COLO829 (cell line): Measurements from ENCODE around the gene B3GNT9.

ENCODE experiments used
- DNase-seq: peaks from one replicate; pipeline ENCODE4 v3.0.0; 2012; ENCODE audit warnings: low spot score

Gene B3GNT9

DNA sequence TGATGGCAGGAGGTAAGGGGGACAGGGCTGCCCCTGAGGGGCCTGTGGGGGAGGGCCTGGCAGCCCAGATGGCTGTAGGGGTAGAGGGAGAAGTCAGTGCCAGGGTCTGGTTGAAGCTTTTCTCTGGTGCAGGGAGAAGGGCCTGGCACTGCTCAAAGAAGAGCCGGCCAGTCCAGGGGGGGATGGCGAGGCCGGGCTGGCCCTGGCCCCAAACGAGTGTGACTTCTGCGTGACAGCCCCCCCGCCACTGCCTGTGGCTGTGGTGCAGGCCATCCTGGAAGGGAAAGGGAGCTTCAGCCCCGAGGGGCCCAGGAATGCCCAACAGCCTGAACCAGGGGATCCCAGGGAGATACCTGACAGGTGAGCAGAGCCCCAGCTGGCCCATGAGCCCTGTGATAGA is 16.8 kb upstream of the B3GNT9 start:
- DNase-seq, result no peak

DNA sequence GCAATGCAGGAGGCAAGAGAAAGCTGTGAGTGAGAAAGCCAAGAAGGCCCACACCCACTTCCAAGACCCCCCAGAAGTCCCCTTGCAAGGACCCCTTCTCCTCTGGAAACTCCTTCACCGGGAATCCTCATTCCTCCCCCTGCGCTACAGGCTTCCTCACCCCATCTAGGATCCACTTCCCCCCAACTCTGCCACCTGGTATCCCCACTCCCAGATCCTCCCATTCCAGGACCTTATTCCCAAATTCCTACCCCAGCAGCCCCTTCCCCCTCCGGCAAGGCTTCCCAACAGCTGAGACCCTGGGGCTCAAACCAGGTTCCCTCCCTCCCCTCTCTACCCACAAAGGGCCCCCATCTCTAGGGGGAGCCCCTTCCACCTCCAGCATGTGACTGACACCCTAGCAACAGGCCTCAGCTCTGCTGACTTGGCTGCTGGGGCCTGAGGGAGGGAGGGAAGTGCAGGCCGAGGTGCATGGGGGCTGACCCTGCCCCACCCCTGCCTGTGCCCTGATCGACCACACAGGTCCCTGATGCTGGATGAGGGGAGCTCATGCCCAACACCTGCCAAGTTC is 15.9 kb upstream of the B3GNT9 start:
- DNase-seq, result no peak

DNA sequence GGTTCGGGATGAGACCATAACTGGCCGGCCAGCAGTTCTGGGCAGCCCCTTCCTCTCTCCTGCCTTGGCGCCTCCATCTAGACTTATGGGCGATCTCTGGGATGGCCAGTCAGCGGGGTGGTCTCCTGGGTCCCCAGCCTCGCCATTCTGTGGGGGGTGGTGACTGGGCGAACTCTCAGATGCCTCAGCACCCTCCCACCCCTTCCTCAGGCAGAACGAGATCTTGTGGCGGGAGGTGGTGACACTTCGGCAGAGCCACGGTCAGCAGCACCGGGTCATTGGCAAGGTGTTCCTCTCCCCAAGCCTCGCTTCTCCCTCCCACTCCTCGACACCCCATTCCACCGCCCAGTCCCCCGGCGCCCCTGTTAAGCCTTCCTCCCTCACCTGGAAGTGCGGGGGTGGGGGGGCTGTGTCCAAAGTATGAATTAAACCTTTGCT is 15.3 kb upstream of the B3GNT9 start:
- DNase-seq, result no peak

DNA sequence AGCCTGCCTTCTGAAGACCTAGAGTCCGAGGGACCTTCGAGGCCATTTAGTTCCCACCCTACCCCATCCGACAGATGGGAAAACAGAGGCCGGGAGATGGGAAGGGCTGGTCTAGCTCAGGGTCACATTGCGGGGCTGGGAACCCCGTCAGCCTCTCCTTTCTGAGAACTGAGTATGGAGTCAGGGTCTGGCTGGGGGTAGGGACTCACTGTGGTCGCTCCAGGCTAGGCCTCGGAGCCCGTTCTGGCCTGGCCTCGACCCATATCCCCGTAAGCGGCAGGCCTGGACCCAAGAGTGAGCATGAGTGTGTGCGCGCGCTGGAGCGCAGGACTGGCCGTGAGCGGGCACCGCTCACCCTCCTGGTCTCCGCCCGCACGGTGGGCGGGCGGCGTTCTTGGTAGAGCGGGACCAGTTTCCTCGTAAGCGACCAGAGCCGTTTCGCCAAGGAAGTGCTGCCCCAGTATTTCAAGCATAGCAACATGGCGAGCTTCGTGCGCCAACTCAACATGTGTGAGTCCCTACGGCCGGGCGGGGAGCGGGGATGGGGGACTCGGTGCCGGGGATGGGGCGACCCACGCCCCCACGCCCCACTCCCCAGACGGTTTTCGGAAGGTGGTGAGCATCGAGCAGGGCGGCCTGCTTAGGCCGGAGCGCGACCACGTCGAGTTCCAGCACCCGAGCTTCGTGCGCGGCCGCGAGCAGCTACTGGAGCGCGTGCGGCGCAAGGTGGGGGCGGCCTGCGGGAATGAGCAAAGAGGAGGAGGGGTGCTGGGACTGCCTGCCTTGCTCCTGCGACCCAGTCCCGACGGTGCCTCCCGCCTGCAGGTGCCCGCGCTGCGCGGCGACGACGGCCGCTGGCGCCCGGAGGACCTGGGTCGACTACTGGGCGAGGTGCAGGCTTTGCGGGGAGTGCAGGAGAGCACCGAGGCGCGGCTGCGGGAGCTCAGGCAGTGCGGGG is 14.6 kb upstream of the B3GNT9 start:
- no peak for DNase-seq

DNA sequence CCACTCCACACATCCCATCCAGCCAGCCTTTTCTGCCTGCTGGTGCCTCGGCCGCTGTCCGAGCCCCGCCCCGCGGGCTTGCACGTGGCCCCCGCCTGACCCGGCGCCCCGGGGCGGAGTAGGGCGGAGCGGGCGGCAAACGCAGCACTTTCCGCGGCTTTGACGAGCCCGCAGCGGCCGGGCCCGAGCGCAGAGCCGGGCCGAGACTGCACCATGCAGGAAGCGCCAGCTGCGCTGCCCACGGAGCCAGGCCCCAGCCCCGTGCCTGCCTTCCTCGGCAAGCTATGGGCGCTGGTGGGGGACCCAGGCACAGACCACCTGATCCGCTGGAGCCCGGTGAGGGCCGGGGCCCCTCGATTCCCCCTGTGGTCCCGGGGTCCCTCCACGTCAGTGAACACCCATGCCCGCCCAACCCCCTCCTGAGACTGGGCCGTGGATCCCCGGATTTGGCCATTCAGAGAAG is 13.8 kb upstream of the B3GNT9 start, which contains the start of gene HSF4:
Gene HSF4, plus strand, starts transcription at position 147 of the 463 bp plus-strand sequence. Its CDS starts 67 bp downstream, at position 214.
- DNase-seq, result no peak

DNA sequence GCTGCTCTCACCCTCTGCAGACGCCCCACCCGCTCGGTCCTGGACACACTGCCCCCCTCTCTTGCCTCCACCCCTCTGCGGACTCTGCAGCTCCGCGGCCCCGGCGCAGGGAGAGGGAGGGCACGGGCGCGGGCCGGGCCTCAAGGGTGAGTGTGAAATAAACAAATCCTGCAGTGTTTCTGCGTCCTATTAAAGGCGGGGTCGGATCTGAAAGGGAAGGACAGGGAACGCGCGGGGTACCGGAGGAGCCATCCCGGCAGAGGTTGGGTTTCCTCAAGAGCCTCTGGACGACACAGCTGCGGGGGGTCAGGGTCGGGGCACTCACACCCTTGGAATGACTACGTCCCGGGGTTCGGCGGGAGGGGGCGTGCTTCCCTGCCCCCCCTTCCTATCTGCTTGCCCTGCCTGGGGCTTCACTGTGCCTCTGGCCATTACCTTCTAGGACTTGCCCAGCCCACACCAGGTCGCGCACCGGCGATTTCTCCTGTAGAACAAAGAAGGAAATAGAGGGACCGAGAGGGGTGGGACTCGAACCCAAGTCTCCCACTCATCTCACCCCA is 13.3 kb upstream of the B3GNT9 start:
- no peak for DNase-seq

DNA sequence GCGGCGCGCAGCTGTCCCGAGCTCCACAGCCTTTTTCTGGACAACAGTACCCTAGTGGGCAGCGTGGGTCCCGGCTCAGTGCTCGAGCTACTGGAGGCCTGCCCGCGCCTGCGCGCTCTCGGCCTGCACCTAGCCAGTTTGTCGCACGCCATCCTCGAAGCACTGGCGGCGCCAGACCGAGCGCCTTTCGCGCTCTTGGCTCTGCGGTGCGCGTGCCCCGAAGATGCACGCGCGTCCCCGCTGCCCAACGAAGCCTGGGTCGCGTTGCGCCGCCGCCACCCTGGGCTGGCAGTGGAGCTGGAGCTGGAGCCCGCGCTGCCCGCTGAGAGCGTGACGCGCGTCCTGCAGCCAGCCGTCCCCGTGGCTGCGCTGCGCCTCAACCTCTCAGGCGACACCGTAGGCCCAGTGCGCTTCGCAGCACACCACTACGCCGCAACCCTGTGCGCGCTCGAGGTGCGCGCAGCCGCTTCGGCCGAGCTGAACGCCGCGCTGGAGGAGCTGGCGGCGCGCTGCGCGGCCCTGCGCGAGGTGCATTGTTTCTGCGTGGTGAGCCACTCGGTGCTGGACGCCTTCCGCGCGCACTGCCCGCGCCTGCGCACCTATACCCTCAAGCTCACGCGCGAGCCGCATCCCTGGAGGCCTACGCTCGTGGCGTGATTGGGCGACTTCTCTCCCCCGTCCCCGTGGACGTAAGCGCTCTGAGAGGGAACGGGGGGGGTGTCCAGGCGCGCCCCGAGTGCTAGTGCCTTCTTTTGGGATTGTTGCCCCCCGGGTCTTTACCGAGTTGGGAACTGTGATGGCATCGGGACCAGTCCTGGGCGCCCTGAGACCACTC is 12.6 kb upstream of the B3GNT9 start:
- no peak for DNase-seq

DNA sequence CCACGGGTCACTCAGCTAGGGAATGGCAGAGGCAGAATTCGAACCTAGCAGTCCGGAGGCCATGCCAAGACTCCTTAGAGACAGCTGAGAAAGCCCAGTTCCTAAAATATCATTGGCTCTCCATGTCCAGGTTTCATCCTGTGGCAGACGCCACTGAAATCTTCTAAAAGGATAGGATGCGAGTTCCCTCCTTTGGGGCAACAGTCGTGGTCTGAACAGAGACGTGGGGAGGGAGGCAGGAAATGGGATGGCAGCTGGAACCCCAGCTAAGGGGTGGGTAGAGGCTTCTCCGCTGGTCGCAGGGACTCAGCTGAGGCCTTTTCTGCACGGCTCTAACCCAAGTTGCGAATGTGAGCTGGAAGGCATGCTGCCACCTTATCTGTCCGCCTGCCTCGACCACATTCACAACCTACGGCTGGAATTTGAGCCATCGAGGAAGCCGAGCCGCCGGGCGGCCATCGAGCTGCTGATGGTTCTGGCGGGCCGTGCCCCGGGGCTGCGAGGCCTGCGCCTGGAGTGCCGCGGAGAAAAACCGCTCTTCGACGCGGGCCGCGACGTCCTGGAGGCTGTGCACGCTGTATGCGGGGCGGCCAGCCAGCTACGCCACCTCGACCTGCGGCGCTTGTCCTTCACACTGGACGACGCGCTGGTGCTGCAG is 11.8 kb upstream of the B3GNT9 start:
- no peak for DNase-seq

DNA sequence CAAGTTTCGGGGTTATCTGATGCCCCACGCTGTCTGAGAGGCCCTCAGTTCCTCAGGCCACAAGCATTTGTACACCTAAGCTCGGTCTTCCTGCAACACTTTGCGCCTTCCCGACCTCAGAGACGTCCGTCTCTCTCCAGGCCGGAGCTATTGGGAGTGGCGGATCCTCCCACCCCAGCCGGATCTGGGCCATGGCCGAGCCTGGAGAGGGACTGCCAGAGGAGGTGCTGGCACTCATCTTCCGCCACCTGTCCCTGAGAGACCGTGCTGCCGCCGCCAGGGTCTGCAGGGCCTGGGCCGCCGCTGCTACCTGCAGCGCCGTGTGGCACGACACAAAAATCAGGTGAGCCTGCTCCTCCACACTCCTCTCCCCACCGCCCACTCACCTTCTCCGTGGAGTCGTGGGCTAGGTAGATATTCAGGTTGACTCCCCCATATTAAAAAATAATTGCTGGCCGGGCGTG is 10.8 kb upstream of the B3GNT9 start:
- DNase-seq, result no peak

DNA sequence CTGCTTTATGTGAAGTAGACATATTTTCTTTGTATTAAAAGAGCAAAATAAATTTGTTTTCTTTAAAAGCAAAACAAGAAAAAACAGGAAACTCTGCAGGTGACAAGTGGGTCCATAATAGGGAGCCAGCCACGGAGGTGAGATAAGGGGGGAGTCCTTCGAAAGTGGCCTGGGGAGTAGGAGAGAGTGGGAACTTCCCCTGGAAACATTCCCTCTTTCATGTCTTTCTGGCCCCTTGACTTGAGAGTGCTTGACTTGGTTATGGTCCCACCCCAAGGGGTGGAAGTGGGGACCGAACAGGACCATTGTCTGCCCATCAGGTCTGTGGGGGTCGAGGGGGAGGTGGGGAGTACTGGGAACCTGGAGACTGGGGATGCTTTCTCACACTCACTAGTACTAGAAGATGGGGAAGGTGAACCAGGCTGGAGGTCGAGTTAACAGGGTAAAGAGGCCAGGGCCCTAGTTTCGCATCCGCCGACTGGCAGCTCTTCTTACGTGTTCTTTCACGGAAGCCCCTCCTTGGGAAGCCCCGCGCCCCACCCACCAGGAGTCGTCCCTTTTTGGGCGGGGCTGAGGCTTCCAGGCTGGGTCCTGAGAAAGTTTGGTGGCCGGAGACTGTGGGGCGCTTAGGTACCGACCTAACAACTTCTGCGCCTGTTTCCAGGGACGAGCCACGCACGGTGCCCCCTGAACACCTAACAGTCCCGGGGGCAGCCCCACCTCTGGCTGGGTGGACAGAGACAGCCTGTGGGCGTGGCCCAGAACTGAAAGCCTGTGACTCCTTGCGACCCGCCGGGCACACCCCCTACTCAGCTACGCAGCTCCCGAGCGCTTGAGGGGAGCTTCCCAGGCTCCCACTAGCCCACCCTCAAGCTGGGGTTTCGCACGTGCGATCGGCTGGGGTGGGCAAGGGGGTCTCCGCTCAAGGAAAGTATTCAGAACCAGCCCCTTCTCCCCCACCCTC is 8.1 kb upstream of the B3GNT9 start:
- no peak for DNase-seq

DNA sequence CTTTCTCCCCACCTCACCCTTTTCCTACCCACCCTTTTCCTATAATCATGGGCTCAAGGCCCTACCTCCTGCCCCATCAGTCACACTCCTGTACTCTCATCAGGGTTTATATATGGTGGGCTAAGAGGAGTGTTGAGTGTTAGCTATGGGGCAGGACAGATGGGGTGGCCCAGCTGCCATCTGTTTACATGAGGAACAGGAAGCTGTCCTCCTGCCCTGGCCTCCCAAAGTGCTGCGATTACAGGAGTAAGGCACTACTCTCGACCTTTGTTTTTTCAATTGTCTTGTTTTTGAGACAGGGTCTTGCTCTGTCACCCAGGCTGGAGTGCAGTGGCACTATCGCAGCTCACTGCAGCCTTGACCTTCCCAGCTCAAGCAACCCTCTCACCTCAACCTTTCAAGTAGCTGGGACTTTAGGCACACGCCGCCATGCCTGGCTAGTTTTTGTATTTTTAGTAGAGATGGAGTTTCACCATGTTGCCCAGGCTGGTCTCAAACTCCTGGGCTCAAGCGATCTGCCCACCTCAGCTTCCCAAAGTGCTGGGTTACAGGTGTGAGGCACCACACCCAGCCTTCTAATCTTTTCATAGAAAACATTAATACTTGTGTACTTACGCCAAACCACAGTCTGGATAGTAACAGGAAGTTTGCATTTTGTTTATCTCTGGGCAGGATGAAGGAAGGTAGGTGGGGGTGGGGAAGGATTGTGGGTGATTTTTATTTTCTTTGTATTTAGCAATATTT is 7.3 kb upstream of the B3GNT9 start:
- no peak for DNase-seq

DNA sequence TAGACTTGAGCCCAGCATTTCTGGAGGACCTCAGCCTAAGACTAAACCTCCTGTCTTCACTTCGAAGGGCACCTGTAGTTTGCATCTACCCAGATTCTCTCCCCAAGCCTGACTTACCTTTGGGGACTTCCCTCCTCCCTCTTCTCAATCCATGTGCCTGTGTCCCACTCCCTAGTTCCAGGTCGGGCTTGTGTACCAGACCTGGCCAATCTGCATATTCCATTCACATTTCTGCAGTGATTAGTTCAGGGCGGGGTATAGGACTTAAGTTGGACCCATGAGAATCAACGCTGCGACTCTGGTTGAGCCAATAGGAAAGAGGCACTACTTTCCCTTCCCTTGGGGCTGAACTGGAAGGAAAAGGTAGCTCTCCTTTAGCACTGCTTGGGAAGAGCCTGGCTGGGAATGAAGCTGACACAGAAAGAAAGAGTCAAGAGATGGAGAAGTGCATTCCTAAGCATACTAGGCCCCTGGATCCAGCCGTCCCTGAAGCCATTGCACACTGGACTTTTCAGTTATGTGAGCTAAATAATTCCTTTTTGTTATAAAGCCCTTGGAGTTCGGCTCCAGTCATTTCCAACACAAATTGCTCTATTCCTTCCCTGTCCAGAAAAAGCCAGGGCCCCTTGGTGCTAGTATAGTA is 6.4 kb upstream of the B3GNT9 start:
- no peak for DNase-seq

DNA sequence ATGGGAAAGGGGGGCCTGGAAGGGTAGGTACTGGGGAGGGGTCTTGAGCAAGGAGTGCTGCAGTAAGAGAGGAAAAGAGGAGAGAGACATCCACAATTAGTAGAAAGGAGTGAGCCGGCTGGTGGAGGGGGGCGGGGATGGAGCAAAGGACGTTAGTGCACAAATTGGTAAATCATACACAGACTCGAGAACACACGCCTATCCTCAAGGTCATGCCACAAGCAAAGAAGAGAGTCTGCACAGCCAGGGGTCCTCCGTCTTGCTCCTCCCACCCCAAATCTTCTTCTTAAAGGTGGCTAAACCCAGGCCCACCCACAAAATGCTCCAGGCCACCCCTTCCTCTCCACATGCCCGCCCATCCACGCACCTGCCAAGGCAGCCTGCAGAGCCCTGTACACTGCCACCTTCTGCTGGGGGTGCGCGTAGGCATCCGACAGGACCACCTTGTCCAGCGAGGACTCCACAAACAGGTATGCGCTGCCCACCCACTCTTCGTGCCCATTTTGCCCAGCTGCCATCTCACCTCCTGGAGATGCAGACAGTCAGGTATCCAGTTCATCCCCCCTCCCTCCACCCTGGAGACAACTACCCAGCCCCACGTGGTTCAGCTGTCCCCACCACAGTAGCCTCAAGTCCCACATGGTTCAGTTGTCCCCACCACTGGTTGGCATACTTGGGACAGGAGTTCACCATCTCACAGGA is 5.5 kb upstream of the B3GNT9 start:
- no peak for DNase-seq

DNA sequence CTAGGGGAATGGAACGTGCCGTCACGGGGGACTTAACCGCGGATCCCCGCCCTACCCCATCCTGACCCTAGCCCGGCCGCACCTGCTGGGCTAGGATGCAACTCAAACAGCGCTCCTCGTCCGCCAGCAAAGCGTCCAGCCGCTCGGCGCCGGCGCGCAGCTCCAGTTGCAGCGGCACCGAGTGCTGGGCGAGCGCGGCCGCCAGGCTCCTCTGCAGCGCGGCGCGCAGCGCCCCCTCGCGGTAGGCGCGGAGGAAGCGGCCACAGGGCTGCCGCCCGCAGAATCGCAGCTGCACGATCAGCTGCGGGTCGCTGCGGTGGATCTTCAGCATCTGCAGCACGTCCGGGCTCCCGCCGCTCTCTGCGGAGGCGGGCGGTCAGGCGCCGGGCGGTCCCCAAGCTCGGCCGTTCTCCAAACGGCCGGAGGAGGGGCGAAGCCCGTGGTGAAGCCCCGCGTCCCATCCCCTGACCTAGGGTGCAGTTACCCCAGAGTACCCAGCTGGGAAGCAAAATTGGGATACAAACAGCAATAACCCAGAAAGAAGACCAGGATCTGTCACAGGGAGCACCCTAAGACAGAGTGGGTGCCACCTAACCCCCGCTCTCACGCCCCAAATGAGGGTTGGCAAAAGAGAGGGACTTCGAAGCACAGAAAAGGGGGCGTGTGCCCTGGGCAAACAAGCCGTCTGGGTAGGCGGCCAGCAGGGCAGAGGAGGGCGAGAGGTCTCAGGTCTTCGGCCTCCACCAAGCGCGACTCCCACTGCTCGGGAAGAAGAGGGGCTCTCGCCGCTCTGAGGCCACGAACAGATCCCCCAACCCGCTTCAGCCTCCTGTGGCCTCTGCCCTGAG is 4.7 kb upstream of the B3GNT9 start:
- DNase-seq, result no peak

DNA sequence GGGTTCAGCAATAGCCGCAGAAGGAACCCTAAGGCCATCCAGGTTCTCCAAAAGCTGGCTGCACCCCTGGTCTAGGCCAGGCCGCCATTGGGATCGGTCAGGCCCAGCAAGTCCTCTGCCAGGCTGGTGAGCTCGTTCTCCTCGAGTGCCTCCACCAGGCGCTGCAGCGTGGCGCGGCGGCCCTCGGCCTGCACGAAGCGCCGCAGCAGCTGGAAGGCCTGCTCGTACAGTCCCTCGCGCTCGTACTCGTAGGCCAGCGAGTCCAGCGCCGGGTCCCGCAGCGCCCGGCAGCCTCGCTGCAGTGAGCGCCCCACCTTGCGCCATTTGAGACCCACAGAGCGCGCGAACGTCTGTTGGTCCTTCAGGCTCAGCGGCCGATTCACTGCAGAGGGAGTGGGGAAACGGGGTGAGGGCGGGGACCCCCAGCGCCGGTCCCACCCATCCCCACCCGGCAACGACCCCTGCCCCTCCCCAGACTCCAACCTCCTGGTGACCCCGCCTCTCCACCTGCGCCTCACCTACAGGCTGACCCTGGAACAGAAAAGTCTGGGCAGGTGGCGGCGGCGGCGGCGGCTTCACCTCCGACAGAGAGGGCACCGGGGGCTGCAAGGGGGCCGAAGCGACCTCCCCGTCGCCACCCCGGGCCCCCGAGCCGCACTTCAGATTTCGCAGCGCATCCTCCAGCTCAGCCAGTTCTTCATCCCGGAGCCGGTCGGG is 3.9 kb upstream of the B3GNT9 start:
- no peak for DNase-seq

DNA sequence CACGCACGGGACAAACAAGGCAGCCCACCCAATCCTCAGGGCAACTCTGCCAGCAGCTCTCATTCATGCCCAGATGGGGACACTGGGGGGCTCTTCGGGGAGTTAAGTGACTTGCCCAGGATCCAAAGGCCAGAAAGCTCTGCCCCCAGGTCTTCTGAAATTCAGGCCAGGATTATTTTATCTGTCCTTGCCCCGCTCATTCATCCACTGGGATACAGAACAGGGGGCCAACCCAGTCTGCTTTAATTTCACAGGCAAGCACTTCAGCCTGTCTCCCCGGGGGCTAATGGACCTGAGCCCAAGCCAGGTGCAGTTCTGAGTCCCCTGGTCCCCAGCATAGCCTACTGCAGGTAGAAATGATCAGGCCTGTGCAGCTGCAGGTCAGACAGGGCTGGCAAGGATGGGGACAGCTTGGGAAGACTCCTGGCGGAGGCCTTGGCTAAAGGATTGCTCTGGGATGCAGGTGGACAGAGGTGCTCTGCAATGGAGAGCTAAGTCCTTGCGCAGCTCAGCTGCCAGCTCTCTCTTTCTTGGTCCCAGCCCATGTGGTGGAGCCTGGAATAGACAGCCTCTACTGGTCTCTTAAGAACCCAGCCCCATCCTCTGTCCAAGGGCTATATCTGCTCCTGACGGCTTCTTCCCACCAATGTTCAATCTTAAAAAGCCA is 766 bp upstream of the B3GNT9 start:
- no peak for DNase-seq
